ENCODE measurements around the gene CD7.

CD7 gene

DNA sequence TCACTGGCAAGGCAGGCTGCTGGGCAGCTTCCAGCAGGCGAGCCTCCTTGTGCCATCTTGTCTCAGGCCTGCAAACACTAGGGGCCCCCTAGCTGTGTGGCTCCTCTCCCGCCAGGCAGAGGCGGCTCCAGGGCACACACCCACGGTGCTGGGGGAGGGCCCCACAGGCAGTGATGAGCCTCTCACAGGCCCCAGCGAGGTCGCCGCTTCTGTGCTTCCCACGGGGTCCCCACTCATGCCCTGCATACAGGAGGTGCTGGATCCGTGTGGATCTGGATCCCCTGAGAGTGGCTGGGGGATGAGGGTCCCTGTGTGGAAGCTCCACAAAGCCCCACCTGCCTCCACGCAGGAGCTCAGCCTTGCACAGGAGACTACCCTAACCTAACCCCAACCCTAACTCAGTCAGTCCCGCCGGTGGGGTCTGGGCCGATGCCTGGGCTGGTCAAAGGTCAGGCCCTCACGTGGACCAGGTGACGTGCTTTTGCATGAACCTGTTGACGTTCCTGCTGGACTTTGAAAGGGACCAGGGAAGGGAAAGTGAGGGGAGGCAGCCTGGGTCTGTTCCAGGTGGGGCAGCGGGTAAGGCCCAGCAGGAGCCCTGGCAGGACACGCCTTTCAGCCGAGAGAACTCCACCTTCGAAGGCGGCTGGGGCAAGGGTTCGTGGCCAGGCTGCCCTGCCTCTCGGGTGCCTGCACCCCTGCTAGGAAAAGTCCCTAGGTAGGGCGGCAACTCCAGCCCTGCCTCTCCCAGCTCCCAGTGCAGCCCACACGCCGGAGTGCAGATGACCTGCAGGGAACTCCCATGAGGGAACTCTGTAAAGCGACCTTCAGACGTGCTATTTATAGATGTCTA lies 11.0 kb upstream of the CD7 start:
- DNase-seq: no peak

DNA sequence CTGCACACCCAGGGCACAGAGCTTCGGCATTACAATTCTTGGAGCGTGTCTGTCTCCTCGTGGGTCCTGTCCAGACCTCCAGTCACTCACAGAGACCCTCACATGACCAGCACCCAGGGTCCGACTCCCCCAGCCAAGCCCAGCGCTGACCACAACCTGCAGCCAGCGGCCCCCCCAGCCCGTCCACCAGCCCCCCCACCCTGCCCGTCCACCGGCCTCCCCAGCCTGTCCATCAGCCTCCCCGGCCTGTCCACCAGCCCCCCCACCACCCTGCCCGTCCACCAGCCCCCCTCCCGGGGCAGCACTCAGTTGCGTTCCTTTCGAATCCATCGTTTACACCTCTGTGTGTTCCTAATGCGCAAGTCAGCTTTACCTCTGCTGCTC lies 10.3 kb upstream of the CD7 start:
- no peak for DNase-seq

DNA sequence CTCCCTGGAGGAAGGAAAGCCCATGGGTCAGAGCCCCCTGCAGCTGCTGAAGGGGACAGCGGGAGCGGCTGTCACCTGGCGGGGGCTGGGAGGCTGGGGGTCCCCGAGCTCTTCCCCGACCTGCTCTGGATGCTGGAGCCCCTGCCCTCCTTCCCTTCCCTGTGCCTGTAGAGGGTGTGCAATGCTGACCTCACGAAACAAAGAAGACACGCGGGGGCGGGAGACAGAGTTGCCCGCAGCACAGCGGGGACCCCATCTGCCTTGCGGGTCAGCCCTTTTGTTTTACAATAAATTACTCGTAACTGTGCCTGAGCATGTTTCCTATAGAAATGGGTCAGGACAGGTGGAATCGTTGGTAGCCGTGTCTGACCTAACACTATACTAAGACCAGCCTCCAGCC lies 9.9 kb upstream of the CD7 start:
- no peak for DNase-seq

DNA sequence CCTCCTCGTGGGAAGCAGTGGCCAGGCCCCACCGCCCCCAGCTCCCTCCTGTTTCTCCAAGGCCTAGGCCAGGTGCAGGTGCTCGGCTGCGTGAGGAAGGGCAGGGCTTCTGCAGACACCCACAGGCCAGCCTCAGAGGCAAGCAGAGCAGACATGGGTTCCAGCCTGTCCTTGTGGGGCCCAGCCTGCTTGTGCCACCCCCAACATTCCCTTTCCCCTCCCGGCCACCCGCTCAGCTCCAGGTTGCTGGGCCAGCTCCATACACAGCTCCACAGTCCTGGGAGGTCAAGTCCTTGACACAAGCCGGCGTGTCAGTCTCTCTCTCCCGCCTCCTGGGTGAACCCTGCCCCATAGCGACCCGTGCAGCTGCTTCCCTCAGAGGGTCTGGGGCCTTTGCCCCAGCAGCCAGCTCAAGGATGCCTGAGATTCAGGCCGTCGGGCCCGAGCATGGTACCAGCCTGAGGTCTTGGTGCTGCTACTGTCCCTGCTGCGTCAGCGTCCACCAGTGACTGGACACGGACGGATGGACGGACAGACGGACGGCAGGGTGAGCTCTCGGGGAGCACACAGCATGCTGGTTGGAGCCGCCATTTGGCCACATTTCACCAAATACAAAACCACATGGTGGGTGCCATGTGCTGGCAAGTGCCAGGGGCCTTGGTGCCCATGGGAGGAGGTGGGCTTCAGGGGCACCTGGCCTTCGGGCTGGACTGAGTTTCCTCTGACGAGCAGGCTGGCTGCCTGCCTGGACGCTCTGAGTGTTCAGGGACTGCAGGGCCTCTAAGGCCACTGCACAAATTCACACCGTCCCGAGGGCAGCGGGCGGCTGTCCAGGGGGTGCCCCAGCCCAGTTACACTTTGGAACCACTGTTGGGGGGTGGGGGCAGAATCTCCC lies 8.1 kb upstream of the CD7 start:
- no peak for DNase-seq

DNA sequence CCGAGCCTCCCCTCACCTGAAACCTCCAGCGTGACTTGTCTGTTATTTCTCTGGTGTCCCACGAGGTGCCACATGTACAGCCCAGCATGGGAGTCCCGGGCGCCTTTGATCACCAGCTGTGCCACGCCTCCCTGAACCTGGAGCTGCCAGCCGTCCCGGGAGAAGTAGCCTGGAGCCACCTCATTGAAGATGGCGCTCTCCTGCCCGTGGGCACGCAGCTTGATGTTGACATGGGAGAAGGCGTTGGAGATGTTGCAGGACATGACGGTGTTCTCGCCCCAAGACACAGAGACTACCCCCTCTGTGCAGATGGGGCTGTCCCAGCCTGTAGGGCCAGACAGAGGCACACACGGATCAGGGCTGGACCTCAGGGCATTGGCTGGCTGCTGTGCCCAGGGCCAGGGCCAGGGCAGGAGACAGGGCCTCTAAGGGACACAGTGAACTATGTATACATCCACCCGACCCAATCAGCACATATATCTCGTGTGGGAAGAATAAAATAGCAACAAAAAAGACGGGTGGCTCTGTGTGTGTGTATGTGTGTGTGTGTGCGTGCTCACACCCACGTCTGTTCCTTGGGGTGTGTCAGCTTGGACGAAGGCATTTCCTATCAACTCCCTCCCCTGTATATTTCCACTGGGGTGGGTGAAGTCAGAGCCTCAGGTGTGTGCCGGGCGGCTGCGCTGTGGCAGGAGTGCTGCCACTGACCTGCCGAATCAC lies 7.3 kb upstream of the CD7 start:
- no peak for DNase-seq

DNA sequence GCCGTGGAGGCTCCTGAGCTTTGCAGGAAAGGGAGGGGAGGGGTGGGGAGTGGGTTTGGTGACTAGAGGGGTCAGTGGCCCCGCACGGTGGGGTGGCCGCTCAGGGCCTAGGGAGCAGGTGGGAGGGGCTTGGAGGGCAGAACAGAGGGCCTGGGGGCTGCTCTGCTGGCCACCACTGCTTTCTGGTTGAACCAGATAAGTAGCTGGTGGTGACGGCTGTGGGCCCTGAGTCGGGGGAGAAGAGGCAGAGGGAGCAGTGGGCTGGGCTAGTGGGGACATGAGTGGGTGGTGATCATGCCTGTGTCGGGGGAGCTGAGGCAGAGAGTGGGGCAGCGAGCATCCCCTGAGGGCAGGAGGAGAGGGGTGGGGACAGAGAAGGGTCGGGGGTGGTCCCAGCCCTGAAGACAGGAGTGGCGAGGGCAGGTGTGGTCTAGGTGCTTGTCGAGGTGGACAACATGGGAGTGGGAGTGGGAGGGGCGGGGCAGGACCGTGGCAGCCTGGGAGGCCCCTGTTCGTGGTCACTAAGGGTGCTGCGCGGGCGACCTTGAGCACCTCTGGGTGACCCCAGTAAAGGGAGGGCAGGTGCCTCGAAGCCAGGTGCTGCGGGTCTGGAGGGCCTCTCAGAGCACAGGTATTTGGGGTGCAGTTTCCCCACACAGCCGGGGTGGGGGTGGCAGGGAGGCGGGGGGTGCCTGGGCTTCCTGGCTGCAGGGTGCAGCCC lies 6.3 kb upstream of the CD7 start:
- no peak for DNase-seq

DNA sequence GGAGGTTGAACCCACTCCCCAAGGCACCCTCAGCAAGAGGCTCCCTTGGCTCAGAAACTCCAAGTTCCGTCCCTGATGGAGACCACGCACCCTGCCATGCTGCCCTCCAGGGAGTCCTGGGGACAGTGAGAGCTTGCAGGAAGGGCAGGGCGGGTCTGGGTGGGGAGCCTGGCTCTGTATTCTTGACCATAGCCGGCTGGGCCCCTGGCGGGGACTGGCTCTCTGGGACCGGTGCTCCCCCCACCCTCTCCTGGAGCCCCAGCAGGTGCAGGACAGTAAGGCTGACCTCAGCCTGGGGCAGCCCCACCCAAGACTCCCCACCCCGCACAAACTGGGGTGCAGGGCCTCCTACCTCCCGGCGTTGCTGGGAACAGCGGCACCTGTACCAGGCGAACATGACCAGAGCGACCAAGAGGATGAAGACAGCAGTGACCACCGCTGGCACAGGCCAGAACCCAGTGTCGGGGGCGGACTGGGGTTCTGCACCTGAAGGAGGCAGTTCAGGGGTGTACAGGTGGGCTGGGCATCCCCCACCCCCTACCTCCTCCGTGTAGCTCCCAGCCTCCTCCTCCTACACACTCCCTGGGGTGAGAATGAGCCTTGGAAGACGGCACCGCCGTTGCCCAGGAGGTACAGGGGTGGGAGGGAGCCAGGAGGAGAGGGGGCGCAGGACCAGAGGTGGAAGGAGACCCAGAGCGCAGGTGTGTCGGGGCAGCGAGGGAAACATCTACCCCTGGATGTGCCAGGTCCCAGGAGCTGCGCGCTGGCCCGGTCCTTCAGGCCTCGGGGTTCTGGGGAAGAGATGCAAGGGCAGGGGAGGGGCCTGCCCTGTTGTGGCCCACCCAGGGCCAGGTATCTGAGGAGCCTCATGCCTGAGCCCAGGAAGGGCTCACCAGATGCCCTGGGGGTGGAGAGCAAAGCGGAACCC lies 5.4 kb upstream of the CD7 start:
- no peak for DNase-seq

DNA sequence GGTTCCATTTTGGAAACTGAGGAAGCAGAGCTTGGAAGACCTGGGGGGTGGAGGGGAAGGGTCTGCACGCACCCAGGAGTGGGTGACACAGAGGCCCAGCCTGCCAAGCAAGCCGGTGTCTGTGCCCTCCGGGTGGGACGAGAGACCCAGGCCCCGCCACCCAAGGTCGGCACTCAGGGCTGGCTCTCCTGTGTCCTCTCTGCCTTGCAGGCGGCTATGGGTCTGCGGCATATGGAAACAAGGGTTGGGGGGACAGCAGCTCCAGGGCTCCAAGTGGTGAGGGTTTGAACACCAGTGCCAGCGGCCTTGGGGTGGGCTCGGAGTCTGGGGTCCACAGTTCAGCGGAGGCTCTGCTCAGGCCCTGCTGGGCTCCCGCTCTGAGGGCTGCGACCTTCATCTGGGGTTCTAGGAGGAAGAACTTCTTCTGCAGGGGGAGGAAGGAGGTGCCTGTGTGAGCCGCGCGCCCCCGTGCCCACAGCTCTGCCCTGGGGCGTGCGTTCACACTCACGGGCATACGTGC lies 4.6 kb upstream of the CD7 start:
- DNase-seq: no peak

DNA sequence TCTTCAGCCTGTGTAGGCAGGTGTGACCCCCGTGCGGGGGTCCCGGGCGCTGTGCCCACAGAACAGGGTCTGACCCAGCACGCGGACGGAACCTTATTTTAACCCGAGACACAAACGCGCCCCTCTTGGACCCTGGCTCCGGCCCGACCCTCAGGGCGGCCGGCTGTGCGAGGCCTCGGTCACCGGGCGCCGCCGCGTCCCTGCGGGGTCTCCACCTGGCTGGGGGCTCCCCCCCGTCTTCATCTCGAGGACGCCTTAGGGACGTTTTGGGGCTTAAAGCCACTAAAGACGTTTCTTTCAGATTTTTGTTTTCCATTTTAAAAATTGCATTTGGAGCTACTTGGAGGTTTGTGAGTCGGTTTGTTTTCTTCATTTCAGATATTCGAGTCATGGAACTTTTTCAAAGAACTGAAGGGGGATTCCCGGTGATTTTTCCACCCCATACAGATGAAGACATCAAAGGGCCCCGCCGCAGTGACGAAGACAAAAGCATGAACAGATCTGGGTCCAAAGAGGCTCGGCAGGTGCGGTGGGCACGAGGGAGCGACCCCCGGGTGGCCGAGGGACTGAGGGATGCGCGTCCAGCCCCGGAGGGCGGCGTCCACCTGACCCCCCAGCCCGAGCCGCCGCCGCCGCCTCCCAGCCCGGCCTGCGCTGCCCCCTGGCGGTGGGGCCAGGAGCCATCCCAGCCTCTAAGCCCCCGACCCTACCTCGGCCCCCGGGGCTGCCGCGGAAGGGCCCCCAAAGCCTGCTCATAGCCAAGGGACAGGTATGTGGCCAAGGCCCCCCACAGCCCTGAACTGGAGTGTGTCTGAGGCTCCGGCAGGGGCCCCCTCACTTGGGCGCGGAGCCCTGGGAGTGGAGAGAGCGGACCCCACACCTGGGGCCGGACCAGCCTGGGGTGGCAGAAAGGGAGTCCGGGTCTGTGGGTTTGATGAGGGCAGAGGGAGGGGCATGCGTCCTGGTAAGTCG lies 3.8 kb upstream of the CD7 start:
- peak; percentile 48 for DNase-seq

DNA sequence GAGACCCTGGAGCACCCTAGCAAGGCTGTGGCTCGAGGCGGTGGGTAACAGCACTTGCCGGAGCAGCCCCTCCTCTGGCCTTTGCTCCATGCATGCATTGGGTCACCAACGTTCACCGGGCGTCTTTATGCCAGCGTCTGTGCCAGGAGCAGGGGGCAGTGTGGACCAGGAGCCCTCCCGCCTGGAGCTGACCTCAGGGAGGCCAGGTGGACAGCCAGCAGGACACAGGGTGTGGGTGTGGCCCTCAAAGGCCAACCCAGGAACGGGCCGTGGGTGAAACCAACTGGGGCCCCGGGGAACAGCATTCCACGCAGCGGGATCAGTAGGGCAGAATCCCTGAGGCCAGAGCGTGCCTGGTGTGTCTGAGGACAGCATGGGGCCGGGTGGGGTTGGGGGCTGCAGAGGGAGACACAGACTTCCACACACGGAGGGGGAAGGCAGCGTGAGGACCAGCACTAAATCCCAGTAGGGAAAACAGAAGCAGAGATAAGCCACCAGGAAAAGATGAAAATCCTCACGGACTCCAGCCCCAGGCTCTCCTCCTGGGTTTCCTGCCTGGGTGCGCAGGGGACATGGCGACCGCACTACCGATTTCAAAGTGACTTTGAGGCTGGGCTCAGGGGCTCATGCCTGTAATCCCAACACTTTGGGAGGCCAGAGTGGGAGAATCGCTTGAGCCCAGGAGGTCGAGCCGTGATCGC lies 2.9 kb upstream of the CD7 start:
- DNase-seq: no peak

DNA sequence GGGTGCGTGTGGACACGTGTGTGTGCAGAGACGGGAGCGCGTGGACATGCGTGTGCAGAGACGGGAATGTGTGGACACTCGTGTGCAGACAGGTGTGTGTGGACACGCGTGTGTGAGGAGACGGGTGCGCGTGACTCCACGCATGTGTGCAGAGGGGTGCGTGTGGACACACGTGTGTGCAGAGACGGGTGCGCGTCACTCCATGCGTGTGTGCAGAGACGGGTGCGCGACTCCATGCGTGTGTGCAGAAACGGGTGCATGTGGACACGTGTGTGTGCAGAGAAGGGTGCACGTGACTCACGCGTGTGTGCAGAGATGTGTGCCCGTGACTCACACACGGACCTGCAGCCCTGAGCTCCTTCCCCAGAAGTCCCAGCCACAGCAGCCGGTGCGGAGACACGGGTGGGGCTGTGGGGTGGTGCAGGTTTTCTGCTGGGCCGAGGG lies 2.2 kb upstream of the CD7 start:
- no peak for DNase-seq

DNA sequence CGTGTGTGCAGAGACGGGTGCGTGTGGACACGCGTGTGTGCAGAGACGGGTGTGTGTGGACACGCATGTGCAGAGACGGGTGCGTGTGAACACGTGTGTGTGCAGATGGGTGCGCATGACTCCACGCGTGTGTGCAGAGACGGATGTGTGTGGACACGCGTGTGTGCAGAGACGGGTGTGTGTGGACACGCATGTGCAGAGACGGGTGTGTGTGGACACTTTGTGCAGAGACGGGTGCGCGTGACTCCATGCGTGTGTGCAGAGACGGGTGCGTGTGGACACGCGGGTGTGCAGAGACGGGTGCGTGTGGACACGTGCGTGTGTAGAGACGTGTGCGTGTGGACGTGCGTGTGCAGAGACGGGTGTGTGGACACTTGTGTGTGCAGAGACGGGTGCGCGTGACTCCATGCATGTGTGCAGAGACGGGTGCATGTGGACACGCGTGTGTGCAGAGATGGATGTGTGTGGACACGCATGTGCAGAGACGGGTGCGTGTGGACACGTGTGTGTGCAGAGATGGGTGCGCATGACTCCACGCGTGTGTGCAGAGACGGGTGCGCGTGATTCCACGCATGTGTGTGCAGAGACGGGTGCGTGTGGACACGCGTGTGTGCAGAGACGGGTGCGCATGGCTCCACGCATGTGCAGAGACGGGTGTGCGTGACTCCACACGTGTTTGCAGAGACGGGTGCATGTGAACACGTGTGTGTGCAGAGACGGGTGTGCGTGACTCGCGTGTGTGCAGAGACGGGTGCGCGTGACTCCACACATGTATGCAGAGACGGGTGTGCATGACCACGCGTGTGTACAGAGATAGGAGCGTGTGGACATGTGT lies 1.6 kb upstream of the CD7 start:
- no peak for DNase-seq

DNA sequence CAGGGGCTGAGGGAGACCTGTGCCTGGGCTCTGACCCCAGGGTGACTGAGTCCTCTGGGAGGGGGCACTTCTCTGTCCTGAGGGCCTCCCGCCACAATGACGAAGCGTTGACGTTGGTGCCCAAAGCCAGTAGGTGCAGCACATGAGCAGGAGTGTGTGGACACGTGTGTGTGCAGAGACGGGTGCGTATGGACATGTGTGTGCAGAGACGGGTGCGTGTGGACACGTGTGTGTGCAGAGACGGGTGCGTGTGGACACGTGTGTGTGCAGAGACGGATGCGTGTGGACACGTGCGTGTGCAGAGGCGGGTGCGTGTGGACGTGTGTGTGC lies 726 bp upstream of the CD7 start:
- no peak for DNase-seq

DNA sequence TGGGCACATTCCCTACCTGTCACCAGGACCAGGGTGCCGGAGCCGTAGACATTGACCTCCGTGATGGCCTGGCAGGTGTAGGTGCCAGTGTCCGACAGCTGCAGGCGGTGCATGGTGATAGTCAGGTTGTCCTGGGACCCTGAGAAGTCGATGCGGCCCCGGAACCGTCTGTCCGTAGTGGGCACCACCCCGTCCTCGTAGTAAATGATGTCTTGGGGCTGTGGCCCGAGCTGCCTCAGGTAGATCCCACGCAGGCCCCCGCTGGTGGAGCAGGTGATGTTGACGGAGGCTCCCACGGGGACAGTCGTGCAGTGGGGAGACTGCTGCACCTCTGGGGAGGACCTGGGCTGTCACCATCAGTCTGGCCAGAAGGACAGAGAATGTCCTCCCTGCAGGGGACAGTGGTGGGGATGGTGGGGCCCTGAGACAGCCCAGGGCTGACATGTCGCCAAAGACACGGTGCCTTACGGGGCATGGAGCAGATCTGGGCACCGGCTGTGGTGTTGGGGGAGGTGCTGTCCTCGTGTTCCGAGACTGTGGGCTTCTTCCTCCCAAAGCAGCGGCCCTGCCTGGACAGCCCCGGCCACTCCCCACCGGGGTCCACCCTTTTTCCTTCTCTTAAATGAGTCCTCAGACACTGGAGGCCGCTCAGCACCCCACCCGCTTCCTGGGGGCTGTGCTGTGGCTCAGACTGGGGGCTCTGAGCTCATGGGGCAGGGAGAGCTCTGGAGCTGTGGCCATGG lies 586 bp downstream of the CD7 start:
- no peak for DNase-seq

DNA sequence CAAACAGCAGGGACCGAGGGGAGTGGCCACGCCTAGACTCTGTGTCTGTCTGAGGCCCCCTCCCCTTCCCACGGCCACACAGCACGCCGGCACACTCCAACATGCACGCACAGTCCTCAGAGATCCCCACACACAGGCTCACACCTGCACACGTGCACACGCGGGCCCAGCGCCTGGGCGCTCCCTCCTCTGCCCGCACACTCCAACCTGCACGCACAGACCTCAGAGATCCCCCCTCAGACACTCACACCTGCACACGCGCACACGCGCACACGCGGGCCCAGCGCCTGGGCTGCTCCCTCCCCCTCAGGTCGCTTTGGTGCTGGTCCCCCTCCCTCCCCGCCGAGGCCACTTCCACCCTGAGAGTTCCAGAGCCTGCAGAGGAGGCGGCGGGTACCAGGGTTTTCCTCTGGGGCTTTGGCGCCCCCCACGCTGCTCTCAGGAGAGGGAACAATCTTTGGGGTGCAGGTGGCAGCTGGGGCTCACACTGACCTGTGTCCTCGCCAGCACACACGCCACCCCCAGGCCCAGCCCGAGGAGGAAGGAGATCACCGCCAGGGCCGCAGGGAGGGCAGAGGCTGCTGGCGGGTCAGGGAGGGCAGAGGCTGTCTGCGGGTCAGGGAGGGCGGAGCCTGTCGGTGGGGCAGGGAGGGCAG lies 1.6 kb downstream of the CD7 start:
- DNase-seq: no peak

DNA sequence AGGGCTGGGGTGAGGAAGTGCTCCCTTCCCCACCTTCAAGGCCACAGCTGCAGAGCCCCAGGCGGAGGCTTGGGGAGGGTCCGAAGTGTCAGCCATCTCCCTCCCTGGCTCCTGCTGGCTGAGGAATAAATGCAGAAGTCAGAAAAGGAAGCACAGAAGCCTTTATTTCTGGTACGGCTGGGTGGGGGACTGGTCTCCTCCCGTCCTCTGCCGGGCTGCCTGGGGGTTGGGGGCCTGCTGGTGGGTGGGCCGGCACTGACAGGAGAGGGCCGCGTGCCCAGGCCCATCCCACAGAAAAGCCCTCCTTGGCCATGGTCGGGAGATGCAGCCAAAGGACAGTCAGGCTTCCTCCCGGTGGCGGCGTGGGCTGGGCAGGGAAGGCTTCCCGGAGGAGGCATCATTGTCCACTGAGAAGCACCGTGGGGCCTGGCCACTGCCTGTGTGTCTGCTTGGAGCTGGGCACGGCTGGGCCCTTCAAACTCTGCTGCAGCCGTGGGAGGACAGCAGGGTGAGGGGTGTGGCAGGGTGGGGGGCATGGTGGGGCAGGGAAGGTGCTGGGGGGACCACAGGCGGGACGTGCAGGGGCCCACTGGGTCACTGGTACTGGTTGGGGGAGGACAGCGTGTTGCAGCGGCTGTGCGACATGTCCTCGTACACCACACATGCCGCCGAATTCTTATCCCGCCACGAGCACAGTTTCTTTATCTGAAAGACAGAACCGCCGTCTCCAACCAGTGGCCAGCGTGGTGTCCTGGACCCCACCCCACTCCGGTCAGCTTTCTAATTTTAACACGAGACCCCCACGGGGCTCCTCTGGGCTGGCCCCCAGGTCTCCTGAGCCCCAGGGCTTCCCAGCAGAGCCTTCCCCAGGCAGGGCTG lies 2.4 kb downstream of the CD7 start:
- DNase-seq: no peak
